ENCODE measurements around the gene UPF3B. TPM values are rescaled to one million over a fixed set of nuclear protein-coding genes. Genes with fewer than 3 reads are reported as not detected.

The UPF3B gene
- total RNA-seq, 1 experiment from 2014 or later = 27.8 TPM

GRCh38 chrX:119885554-119886428 is 33.0 kb upstream of the UPF3B start:
- peaks cover 10% of the 10 kb centered on the region for H3K4me1 ChIP-seq (ENCODE audit: control insufficient read depth, insufficient read depth, low read length)
- in situ Hi-C loops (cut with HindIII; ENCODE audit: low pct_unique_long_range_greater_than_20kb, low sequenced_read_pairs) = no loop called here
- no peaks in the 10 kb centered on the region for H3K9me3 ChIP-seq (ENCODE audit: control insufficient read depth, insufficient read depth, low read depth, low read length)
- ChIA-PET POLR2A (no interaction called here), CTCF (no interaction called here)
- ATAC-seq (peak; percentile 57), DNase-seq (ENCODE audit: low read depth, low spot score) (peak; percentile 81)
- no peaks in the 10 kb centered on the region for H3K36me3 ChIP-seq (ENCODE audit: control insufficient read depth, insufficient read depth, low read length)
- intact Hi-C loops (cut with micrococcal nuclease; ENCODE audit: unreplicated experiment) = no loop called here
- no peaks in the 10 kb centered on the region for H3K27me3 ChIP-seq (ENCODE audit: control insufficient read depth, insufficient read depth, low read length)
- peak overlapping the region; percentile 87 for H3K27ac ChIP-seq (ENCODE audit: low read length)
- no TSS peak for BruUV-seq (replicated peaks)
- TF ChIP-seq TCF7L2 (IDR thresholded peaks at IDR 0.05; ENCODE audit: low read depth, low read length) (no peak), CTCF (IDR thresholded peaks at IDR 0.05) (no peak), POLR2AphosphoS5 (IDR thresholded peaks at IDR 0.05; ENCODE audit: low read depth, low read length) (no peak; the same call in 1 of the 2 replicates), SIN3A (IDR thresholded peaks at IDR 0.05; ENCODE audit: borderline replicate concordance, insufficient read depth, low read depth, low read length) (no peak)
- TF ChIP-seq, protein P1, sequence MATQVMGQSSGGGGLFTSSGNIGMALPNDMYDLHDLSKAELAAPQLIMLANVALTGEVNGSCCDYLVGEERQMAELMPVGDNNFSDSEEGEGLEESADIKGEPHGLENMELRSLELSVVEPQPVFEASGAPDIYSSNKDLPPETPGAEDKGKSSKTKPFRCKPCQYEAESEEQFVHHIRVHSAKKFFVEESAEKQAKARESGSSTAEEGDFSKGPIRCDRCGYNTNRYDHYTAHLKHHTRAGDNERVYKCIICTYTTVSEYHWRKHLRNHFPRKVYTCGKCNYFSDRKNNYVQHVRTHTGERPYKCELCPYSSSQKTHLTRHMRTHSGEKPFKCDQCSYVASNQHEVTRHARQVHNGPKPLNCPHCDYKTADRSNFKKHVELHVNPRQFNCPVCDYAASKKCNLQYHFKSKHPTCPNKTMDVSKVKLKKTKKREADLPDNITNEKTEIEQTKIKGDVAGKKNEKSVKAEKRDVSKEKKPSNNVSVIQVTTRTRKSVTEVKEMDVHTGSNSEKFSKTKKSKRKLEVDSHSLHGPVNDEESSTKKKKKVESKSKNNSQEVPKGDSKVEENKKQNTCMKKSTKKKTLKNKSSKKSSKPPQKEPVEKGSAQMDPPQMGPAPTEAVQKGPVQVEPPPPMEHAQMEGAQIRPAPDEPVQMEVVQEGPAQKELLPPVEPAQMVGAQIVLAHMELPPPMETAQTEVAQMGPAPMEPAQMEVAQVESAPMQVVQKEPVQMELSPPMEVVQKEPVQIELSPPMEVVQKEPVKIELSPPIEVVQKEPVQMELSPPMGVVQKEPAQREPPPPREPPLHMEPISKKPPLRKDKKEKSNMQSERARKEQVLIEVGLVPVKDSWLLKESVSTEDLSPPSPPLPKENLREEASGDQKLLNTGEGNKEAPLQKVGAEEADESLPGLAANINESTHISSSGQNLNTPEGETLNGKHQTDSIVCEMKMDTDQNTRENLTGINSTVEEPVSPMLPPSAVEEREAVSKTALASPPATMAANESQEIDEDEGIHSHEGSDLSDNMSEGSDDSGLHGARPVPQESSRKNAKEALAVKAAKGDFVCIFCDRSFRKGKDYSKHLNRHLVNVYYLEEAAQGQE (IDR thresholded peaks at IDR 0.05; ENCODE audit: insufficient read depth in 1 of 2, low read depth in 2 of 2, low read length in 1 of 2) = no peak
- peak overlapping the region; percentile 41 to 61 for H3K4me3 ChIP-seq (ENCODE audit: low read depth in 2 of 2, low read length in 2 of 2)

DNA sequence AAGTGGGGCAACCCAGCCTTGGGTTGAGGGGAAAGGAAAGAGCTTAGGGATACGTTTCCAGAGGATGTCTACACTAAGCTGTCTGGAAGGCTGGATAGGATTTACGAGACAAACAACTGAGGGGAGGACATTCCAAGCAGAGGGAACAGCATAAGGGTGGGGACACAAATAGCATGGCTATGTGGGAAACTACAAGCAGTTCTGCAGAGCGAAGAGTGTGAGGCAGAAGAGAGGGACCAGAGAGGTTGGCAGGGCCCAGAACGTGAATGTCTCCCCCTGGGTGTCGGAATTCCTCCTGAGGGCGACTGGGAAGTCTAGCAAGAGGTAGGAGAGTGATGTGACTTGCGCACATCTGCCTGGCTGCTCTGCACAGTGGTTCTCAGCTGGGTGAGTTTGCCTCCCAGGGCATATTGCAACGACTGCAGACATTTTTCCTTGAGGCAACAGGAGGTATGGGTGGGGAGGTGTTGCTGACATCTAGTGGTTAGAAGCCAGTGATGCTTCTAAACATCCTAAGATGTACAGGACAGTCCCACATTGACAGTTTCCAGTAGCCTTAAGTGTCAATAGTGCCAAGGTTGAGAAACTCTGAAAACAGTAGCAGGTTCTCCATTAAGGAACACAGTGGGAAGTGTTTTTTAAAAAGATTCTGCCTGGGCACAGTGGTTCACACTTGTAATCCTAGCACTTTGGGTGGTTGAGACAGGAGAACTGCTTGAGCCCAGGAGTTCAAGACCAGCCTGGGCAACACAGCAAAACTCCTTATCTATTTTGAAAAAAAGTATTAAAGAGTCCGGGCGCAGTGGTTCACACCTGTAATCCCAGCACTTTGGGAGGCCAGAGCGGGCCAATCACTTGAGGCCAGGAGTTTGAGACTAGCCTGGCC is 28.0 kb upstream of the UPF3B start:
- CTCF ChIA-PET = interaction anchor here (0.6 kb wide), 1 partner anchor 228 kb away, joined by 3 read pairs; no protein-coding TSS in a partner anchor

More for the DNA sequence above, 28.0 kb upstream of the UPF3B start:
- H3K36me3 ChIP-seq (ENCODE audit: control insufficient read depth, insufficient read depth, low read length) = peaks cover 8% of the 10 kb centered on the region; the same call in 1 of the 2 replicates
- in situ Hi-C loops (cut with HindIII; ENCODE audit: low pct_unique_long_range_greater_than_20kb, low sequenced_read_pairs) (no loop called here), intact Hi-C loops (cut with micrococcal nuclease; ENCODE audit: unreplicated experiment) (no loop called here)
- H3K27ac ChIP-seq (ENCODE audit: low read length) = no peak overlapping the region
- no peak for TF ChIP-seq SIN3A (IDR thresholded peaks at IDR 0.05; ENCODE audit: borderline replicate concordance, insufficient read depth, low read depth, low read length)
- TF ChIP-seq CTCF (IDR thresholded peaks at IDR 0.05) = peak; percentile 87
- no peaks in the 10 kb centered on the region for H3K4me1 ChIP-seq (ENCODE audit: control insufficient read depth, insufficient read depth, low read length)
- POLR2A ChIA-PET = no interaction called here
- no peak overlapping the region for H3K4me3 ChIP-seq (ENCODE audit: low read depth in 2 of 2, low read length in 2 of 2)
- no peaks in the 10 kb centered on the region for H3K9me3 ChIP-seq (ENCODE audit: control insufficient read depth, insufficient read depth, low read depth, low read length)
- no TSS peak for BruUV-seq (replicated peaks)
- DNase-seq (ENCODE audit: low read depth, low spot score) (peak; percentile 62), ATAC-seq (peak; percentile 95)
- H3K27me3 ChIP-seq (ENCODE audit: control insufficient read depth, insufficient read depth, low read length) = no peaks in the 10 kb centered on the region
